AG04449 (cell line): ENCODE results near the gene DIP2B.

Experiments used
- CTCF ChIA-PET: fragments of 350-600 bp; formaldehyde crosslinking; extraction: SDS; loops from one replicate; lab custom pipeline; 2021; ENCODE audit warnings: antibody characterized with exemption; lab: Yijun Ruan, JAX
- POLR2A ChIA-PET: fragments of 400-600, 350-600 bp; formaldehyde crosslinking; extraction: SDS; loops from one replicate; lab custom pipeline; 2020; ENCODE audit warnings: antibody characterized with exemption, inconsistent platforms; lab: Yijun Ruan, JAX
- DNase-seq: peaks from one replicate; pipeline ENCODE4 v3.0.0-alpha.2; 2010; ENCODE audit warnings: low read depth, low spot score
- H3K4me3 ChIP-seq: 2 replicates; pipeline ENCODE4 v1.5.1; 2011; ENCODE audit warnings: low read depth, mild to moderate bottlenecking, control low read depth, low read length
- CTCF ChIP-seq: IDR thresholded peaks from one replicate; pipeline ENCODE4 v1.5.1; 2011; ENCODE audit warnings: mild to moderate bottlenecking, moderate library complexity, low read length, control low read depth, inconsistent platforms; ENCODE audit not compliant: insufficient read depth; ENCODE audit errors: missing control alignments

Gene DIP2B

GRCh38 chr12:50739611-50740010 lies 234.8 kb downstream of the DIP2B start:
- CTCF ChIA-PET, result interaction anchor here (1.3 to 2.1 kb wide), 2 partner anchors 26 to 236 kb away, joined by 3 to 8 read pairs; partner anchors contain the start of gene DIP2B
- DNase-seq, result no peak
- POLR2A ChIA-PET, result no interaction called here
- no peak for TF ChIP-seq CTCF
- no peak overlapping the region for H3K4me3 ChIP-seq

GRCh38 chr12:50740307-50740706 lies 235.5 kb downstream of the DIP2B start:
- ChIA-PET CTCF (interaction anchor here (1.3 to 2.1 kb wide), 2 partner anchors 25 to 236 kb away, joined by 3 to 8 read pairs; partner anchors contain the start of gene DIP2B), POLR2A (interaction anchor here (0.5 kb wide), 1 partner anchor 143 kb away, joined by 3 read pairs; no protein-coding TSS in a partner anchor)
- no peak for TF ChIP-seq CTCF
- H3K4me3 ChIP-seq, result no peak overlapping the region
- DNase-seq, result no peak

- ChIA-PET CTCF (interaction anchor here (0.6 kb wide), 1 partner anchor 203 kb away, joined by 3 read pairs; no protein-coding TSS in a partner anchor), POLR2A (no interaction called here)
- no peak for TF ChIP-seq CTCF
- H3K4me3 ChIP-seq, result no peak overlapping the region
- no peak for DNase-seq
These were observed 238.0 kb downstream of the DIP2B start for GRCh38 chr12:50742776-50743175.

GRCh38 chr12:50745861-50746260 lies 241.1 kb downstream of the DIP2B start:
- DNase-seq, result no peak
- CTCF ChIA-PET, result interaction anchor here (1.7 to 1.9 kb wide), 2 partner anchors 11 to 12 kb away, joined by 6 to 7 read pairs; no protein-coding TSS in a partner anchor
- TF ChIP-seq CTCF, result no peak
- POLR2A ChIA-PET, result no interaction called here
- no peak overlapping the region for H3K4me3 ChIP-seq

- POLR2A ChIA-PET, result no interaction called here
- CTCF ChIA-PET, result interaction anchor here (1.7 to 1.9 kb wide), 2 partner anchors 11 to 12 kb away, joined by 6 to 7 read pairs; no protein-coding TSS in a partner anchor
These were observed 241.6 kb downstream of the DIP2B start for GRCh38 chr12:50746431-50746830.

GRCh38 chr12:50747817-50748216 lies 243.0 kb downstream of the DIP2B start:
- ChIA-PET POLR2A (no interaction called here), CTCF (no interaction called here)
- DNase-seq, result no peak
- no peak for TF ChIP-seq CTCF
- H3K4me3 ChIP-seq, result no peak overlapping the region

More at GRCh38 chr12:50746431-50746830, 241.6 kb downstream of the DIP2B start:
- DNase-seq, result no peak
- no peak overlapping the region for H3K4me3 ChIP-seq
- no peak for TF ChIP-seq CTCF
